T-helper 2 cell (primary cell): Measurements from ENCODE around the gene HILPDA.
"Not testable (repeated sequence)": the region's sequence is repeated elsewhere in the genome, so short reads cannot be mapped to it uniquely, and the experiment has no call there.

Source experiments
- DNase-seq, 5 experiments: peaks; one replicate each; pipeline versions ENCODE4 v3.0.0 to v3.0.0-alpha.2; 2012 to 2022

Gene HILPDA

GRCh38 chr7:128463933-128464332 is 8.3 kb downstream of the HILPDA start:
- not testable (repeated sequence) for DNase-seq

DNA sequence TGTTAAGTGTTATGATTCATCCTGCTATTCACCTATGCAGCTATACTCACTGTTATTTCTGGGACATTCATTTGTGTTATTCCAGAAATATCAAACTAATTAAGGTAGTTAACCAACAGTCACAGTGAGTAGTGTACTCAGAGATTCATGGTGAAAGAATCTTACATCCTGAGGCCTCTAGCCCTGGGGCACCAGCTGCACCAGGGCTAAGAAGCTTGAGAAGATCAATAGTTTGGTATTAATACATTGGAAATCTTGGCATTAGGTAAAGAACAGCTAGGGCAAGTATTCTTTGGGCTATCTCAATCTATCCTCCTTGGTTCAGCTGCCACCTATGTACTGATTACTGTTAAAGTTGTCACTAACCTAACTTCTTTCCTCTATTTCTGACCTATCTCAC is 11.2 kb downstream of the HILPDA start:
- DNase-seq, result not testable (repeated sequence)

- peak; percentile 75 to 95 (median 86) for DNase-seq
Observed at GRCh38 chr7:128476402-128477335, 21.0 kb downstream of the HILPDA start, which contains the start of gene METTL2B. METTL2B (plus strand) TSS chr7:128476748; CDS start chr7:128476766, 18 bp downstream.

DNA sequence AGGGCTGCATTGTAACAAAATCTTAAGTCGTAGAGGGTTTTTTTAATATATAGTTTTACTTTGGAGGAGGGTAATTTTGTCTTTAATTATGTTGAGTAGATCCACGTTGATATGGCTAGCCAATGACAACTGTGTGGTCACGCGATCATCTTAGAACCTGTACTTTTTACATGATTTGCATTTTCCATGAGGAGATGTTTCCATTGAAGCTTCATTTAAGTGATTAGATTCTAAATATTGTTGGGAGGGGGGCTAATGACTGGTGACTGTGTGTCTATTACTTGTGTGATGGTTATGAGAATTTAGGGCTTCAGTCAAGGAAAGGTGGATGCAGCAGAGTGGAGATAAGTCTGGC is 21.6 kb downstream of the HILPDA start:
- DNase-seq, result not testable (repeated sequence)

- not testable (repeated sequence) for DNase-seq
Observed at GRCh38 chr7:128479082-128479481, 23.4 kb downstream of the HILPDA start.

GRCh38 chr7:128488134-128488533 is 32.5 kb downstream of the HILPDA start:
- not testable (repeated sequence) for DNase-seq

- DNase-seq, result no peak
Observed at GRCh38 chr7:128497405-128497804, 41.7 kb downstream of the HILPDA start.

GRCh38 chr7:128505416-128505815 is 49.7 kb downstream of the HILPDA start:
- not testable (repeated sequence) for DNase-seq

DNA sequence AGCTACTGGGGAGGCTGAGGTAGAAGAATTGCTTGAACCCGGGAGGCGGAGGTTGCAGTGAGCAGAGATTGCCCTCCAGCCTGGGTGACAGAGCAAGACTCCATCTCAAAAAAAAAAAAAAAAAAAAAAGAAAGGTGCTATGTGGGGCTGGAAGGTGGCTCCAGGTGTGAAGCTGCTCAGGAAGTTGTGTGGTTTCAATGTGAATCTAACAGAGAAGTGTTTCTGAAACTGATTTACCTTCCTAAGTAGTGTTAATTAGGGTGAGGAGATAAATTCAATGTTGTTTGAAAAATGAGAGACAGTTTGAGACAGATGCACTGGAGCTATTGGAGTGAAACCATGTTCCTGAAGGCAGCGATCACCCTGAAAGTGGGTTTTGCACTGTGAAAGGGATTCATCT is 51.1 kb downstream of the HILPDA start:
- DNase-seq, result peak in 2 of 5 experiments; percentile 55 to 60

DNA sequence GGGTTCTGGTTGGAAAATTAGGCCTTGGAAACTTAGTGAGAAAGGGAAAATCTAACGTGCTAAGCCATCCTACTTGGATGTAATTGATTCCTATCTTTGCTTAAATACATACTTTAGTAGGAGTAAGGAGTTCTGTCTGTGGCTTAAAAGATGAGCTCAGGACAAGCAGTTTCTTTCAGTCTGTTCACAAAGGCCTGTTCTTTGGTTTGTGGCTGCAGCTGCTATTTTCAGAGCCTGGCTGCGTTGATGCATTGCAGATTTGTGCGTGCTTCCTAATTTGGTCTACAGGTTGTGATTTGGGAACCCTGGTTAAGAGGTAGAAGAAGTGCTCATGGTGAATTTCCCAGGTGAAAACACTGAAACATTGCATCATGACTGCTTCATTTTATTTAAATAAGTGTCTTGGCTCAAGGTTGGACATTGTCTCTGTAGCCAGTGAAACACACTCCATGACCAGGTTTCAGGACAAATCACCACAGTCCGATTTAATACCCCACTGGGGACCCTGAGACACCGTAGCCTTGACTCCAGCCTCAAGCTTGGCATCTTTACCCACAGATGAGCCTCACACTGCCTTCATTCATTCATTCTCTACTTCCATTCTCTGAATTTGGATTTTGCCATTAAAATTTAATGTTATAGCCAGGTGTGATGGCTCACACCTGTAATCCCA is 51.8 kb downstream of the HILPDA start:
- not testable (repeated sequence) for DNase-seq
